ENCODE results near the gene MATN1.
A peak's percentile ranks its signal among the peaks of the same experiment; 100 is the strongest.
"Not testable (repeated sequence)": the region's sequence is repeated elsewhere in the genome, so short reads cannot be mapped to it uniquely, and the experiment has no call there.

The MATN1 gene

DNA sequence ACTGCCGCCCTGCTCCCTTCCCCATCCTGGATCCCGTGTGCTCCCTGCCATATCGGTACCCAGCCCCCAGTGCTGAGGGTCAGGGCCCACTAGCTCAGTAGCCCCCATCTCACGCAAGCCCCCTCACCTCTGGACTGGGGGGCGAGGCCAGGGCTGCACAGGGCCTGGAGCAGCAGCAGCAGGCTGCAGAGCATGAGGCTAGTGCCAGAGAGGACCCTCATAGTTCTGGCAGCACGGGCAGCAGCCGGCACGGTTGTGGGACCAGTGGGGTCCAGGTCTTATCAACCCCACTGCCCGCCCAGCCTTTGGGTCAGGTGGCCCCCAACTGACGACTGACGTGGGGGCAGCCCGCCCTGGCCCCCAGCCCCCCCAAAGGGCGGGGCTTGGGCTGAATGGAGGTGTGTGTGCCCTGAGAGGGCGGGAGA, at the start of gene MATN1:
Gene MATN1, minus strand, starts transcription at position 255 of the 425 bp plus-strand sequence. Its CDS starts 34 bp downstream, at position 221.
- no peak for DNase-seq

GRCh38 chr1:30771005-30771404, 47.6 kb upstream of the MATN1 start:
- no peak for DNase-seq

DNA sequence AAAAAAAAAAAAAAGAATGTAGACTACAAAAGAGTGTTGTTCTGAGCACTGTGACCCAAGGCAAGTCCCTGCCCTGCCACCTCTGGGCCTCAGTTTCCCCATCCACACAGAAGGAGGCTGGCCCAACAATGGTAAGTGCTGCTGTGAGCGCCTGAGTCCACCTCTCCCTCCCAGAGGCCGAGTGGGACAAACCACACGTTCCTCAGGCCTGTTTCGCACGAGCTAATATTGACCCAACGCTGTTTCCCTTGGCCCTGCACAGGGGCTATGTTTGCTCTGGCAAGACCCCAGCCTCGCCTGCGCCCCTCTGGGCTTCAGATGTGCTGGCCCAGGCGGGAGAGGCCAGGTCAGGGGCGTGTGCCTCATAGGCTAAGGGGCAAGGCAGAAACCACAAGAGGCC, 46.8 kb upstream of the MATN1 start:
- DNase-seq: no peak

DNA sequence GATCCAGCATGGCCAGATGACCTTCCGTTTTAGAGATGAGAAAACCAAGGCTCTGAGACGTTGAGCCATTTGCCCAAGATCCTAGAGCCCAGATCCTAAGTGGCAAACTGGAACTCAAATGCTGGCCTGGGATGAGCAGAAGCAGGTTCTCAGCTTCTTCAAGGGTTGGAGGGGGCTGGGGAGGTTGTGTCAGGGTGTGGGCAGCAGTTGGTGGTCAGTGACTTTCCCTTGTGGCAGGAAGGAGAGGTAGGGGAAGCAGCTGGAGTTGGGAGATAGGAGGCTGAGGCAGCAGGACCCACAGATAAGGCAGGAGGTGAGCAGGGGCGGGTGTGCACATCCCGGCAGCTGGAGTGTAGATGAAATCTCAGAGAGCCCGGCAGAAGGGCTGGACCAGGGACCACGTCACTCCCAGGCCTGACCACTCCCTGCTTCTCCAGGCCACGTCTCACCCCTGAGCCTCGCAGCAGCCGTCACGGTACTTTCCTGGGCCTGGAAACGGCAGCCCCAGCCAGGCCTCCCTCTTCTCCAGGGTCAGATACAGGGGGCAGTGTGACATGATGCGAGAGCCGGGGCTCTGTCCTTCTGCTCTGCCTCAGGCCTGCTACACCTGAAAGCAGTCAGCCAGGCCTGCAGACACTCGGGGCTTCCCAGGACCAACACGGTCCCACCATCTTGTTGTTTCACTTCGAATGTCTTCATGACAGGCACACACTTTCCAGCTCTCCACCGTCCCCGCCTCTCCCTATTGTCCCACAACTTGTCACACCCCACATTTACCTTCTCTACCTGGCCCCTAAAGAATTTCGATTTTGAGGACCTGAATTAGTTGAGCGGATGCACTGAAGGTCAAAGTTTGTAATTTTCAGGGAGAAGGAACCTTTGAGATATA, 45.7 kb upstream of the MATN1 start:
- DNase-seq: no peak

DNA sequence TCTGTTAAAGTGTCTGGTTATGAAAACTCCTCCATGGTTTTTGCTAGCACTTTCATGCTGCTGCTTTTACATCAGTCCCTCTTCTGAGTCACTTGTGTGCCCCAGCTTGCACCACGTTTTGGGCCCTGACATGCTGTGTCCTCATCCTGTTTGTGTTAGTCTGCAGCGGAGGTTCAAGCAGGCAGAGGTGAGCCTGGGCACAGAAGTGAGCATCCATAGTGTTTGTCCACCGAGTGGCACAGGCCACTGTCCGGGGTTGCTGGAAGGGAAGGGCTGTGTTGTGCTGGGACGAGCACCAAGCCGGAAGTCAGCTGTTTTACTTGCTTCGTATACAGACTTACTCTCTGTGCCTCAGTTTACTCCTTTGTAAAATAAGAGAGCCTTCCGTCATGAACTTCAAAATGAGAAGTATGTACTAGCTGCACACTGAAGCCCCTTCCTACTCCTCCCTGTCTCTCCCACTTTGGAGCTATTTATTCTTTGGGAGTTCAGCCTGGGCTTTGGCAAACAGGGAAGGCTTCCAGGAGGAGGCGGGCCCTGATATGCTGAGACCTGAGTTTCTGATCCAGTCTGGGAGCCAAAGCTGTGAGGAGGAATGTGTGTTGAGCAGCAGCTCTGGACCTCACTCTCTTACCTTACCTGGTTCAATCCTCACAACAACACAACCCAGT, 44.9 kb upstream of the MATN1 start:
- no peak for DNase-seq

DNA sequence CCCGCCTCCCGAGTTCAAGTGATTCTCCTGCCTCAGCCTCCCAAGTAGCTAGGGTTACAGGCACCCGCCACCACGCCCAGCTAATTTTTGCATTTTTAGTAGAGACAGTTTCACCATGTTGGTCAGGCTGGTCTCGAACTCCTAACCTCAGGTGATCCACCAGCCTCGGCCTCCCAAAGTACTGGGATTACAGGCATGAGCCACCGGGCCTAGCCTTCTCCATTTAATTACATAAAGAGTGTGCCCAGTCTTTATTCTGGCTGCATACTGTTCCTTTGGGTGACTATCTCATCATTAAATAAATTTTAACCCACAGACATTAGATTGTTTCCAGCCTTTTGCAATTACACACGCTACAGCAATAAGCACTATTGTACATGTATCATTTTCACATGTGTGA, 43.6 kb upstream of the MATN1 start:
- not testable (repeated sequence) for DNase-seq

GRCh38 chr1:30765556-30766434, 42.4 kb upstream of the MATN1 start:
- DNase-seq: no peak

DNA sequence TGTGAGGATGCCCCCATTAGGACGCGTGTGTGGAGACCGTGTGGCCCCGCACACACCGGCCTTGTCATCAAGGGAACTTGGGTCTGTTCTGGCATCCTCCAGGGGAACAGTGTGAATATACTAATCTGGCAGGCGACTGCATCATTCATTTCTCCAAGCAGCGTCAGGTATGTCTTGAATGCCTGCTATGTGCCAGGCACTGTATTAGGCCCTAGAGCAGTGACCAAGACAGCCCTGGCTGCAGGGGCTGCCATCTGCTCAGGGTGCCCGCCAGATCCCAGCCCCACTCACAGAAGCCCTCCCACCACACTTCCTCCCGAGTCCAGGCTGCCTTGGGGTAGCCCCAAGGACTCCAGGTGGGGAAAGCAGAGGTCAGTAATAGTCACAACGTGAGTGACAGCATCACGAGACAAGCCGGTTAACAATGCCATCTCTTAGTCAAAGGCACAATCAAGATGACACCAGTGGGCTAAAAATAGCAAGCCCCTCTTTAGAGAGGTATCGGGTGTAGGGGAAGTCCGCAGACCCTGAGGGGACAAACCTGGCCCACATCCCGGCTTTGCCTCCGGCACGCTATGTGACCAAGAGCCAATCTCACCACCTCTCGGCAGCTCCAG, 41.7 kb upstream of the MATN1 start:
- DNase-seq: no peak

GRCh38 chr1:30764396-30764795, 41.0 kb upstream of the MATN1 start:
- DNase-seq: no peak

DNA sequence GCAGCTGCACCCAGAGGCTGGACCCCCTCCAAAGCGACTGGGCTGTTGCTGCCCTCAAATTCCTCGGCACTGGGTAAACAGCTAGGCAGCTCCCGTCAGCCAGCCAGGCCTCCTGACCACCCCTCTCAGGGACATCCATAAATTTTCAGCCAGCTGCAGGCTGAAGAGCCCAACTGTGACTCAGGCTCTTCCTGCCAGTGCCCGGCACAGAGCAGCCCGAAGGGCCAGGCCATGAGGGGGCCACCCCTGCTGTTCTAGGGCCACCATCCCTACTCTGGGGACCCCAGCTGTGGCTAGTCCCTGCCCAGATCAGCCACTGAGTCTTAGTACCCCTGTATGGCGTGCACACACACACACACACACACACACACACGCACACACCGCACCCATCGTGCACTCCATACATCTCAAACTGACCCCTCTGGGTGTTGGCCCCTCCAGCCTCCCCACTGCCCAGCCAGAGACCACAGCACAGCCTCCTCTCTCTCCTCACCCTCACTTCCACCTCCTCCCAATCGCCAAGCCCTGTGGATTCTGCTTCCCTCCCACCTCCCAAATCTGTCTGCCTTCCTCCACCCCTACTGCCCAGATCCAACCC, 40.4 kb upstream of the MATN1 start:
- peak; percentile 29 for DNase-seq

GRCh38 chr1:30762930-30763650, 39.7 kb upstream of the MATN1 start:
- DNase-seq: no peak

GRCh38 chr1:30762152-30762929, 39.0 kb upstream of the MATN1 start:
- DNase-seq: no peak

DNA sequence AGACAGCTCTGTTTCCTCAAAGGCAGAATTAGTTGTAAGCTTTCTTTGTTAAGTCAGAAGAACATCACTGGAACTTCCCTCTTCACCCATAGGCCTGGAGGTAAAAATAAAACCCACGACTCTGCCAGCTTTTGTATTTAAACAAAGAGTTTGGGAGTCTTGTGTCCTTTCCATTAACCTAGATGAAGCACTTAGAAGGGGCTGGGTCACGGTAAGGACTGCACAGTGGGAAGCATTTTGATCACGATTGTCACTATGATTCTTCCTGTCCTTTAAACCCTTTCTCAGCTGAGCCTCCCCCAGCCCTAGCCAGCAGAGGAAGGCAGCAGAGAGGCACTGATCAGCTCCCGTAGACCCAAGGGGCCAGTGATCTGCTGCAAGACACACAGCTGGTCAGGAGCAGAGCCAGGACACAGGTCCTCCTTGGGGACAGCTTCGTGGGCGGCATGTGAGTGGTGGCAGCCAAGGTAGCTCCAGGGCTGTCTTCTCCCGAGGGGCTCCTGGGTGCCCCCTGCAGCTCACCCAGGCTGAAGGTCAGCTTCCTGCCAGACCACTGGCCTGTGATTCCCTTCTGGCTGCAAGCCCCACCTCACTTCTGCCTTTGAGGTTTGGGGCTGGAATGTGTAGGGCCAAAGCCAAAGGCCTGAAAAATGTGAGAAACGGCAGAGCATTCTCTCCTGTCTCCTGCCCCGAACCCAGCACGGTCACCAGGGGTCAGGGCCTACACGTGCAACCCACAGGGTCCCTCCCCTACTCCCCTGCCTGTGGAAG, 38.2 kb upstream of the MATN1 start:
- DNase-seq: peak; percentile 40

DNA sequence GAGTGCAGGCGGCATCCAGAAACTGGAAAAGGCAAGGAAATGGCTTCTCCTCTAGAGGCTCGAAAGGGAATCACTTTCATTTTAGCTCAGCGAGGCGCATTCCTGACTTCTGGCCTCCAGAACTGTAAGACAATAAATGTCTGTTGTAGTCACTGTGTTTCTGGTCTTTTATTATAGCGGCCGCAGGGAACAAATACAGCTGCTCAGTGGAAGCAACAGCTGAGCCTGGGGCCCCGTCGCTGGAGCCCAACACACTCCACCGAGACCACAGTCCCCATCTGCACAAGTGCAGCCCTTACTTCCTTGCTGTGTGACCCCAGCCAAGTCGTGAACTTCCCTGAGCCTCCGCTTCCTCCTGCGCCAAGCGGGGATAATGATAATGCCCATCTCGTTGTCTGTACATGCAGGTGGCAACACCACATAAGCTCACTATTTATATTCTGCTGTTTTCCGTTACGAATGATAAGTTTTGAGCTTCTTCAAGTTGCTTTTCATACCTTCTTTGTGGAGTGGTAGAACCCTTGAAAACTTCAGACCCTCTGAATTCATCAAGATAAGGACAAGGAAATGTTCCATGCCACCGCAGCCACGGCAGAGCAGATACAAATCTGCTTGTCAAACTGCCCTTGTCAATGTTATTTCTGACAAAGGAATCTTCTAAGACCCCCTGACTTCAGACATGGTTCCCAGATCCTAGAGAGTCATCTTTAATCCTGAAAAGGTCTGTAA, 37.4 kb upstream of the MATN1 start:
- no peak for DNase-seq

DNA sequence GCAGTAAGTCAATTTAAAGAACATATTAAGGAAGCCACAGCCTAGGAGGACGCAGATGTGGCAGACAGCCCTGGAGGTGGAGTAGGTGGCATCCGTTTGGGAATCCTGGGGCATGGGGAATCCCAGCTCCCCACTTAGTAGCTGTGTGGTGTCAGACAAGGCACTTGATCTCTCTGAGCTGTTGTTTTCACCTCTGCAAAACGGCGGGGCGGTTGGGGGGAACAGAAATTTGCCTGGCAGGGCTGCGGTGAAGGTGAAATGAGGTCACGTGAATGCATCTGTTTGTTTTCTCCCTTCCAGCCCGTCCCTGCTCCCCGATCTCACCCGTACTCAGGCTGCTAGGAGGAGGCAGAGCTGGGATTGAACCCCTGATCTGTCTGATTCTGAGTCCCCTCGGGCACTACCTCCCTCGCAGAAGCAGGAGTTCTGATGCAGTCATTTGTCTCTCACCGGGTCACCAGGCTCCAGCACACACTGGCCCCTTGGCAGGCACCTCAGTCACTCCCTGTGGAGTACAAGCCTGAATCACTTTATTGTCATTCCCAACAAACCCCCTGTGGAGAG, 36.4 kb upstream of the MATN1 start:
- no peak for DNase-seq

DNA sequence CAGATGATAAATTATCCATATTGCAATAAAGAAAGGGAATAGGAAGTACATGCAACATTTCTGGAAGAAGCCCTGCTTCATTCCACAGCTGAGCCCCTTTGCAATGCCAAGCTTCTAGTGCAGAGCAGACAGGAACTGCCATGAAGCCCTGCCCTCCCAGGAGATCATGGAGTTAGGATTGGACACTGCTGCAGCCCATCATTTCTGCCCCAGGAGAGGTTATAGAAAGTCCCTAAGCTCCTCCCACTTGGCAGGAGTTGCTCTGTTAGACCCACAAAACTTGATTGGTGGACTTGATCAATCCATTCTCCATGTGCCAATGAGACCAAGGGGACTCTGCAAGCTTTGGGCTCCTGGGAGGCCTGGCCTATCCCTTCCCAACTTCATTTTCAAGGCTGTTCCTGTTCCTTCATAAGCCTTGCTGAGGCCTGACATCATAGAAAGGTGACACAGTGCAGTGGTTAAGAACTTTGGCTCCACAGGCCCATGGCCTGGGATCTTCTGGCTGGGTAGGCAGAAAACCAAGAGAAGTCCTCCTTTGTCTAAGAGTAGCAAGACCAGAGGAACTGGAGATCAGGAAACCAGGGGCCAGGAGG, 35.5 kb upstream of the MATN1 start:
- peak; percentile 41 for DNase-seq

GRCh38 chr1:30758121-30758688, 34.8 kb upstream of the MATN1 start:
- DNase-seq: no peak
